ENCODE measurements around the gene ZNF678.

DNA sequence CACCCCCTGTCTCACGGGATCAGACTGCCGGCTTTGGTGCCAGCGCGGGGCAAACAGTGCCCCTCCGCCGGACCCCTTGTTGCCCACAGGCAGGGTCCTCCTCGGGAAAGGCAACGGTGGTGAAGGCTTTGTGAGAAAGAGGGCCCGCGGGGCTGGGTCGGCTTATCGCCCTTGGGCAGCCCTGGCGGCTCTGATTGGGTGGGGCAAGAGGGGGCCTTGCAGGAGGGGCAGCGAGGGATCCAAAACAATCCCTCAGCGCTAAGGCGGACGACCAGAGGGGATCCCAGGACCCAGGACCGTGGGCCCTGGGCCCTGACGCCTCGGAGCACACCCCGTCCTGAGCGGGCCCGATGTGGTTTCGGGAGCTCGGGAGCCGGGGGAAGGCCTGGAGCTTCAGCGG is 3.9 kb upstream of the ZNF678 start:
- TF ChIP-seq POLR2A (IDR thresholded peaks at IDR 0.05) (no peak), CTCF (IDR thresholded peaks at IDR 0.05) (no peak)

Measured in heart left ventricle (tissue), 13 donors.